ENCODE data around the gene ARID1A.

Gene ARID1A

DNA sequence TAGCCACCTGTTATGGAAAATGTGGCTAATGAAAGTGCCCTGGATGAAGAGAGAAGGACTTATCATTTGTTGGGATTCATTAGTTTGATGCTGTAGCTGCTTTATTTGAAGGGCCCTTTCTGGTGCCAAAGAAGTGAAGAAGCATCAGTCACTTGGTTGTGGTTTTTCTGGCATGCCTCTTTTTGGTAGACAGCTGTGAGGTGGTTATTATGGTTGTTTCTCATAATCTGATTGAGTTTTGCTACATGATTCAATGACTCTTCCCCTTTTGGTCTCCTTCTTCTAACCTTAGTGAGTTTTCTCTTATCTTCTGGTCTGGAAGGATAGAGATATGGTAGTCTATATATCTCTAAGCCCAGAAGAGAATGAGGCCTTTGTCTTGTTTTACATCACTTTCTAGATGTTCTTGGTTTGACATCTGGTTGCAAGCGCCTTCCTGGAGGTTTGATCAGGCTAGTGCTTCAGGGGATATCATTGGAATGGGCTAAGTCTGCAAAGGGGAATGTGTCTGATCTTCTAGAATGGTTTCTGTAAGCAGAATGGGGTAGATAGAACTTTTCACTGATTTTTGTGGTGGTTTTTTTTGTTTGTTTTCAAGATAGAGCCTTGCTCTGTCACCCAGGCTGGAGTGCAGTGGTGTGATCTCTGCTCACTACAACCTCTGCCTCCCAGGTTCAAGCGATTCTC lies 26.0 kb downstream of the ARID1A start:
- H3K4me1 ChIP-seq (ENCODE audit: control insufficient read depth in 1 of 2, insufficient read depth in 2 of 2, low read length in 2 of 2) = peaks cover 10 to 27% of the 10 kb centered on the region in 2 experiments
- H3K27ac ChIP-seq (ENCODE audit: low read depth, low read length) = no peak overlapping the region
- H3K4me2 ChIP-seq (ENCODE audit: low read length) = no peak overlapping the region
- no peak overlapping the region for H3K18ac ChIP-seq (ENCODE audit: low read length)
- peaks cover 5 to 6% of the 10 kb centered on the region in 2 experiments for H3K36me3 ChIP-seq (ENCODE audit: control insufficient read depth in 1 of 2, insufficient read depth in 2 of 2, low read length in 2 of 2)
- no CpG with 5 or more reads among the region's 2 CpGs for WGBS (ENCODE audit: extremely low coverage, insufficient coverage, insufficient read length)
- no peaks in the 10 kb centered on the region for H3K79me1 ChIP-seq (ENCODE audit: low read length)
- DNase-seq = no peak
- H2BK5ac ChIP-seq (ENCODE audit: low read depth, low read length, poor library complexity) = no peak overlapping the region
- H2BK120ac ChIP-seq (ENCODE audit: insufficient read depth, low read length, poor library complexity) = no peak overlapping the region
- H3K9ac ChIP-seq (ENCODE audit: low read length) = no peak overlapping the region
- H4K12ac ChIP-seq (ENCODE audit: low read depth, low read length) = no peak overlapping the region
- H3K4ac ChIP-seq (ENCODE audit: low read depth, low read length) = peak overlapping the region; percentile 64
- peaks cover 22% of the 10 kb centered on the region for H3K79me2 ChIP-seq (ENCODE audit: control insufficient read depth, insufficient read depth, low read length, poor library complexity)
- no peak overlapping the region for H2BK12ac ChIP-seq (ENCODE audit: low read length)
- H3K27me3 ChIP-seq (ENCODE audit: insufficient read depth, low read length) = no peaks in the 10 kb centered on the region
- no peak overlapping the region for H3K14ac ChIP-seq (ENCODE audit: low read length)
- H4K91ac ChIP-seq (ENCODE audit: low read depth, low read length) = no peak overlapping the region
- H2AFZ ChIP-seq (ENCODE audit: insufficient read depth, low read length, poor library complexity) = no peak overlapping the region
- H2AK5ac ChIP-seq (ENCODE audit: low read length) = no peak overlapping the region
- no peak overlapping the region for H4K8ac ChIP-seq (ENCODE audit: low read depth, low read length)
- no peak overlapping the region for H3K4me3 ChIP-seq (ENCODE audit: low read depth, low read length)
- H3K23ac ChIP-seq (ENCODE audit: low read length) = no peak overlapping the region
- no peaks in the 10 kb centered on the region for H3K9me3 ChIP-seq (ENCODE audit: insufficient read depth, low read depth, low read length)

DNA sequence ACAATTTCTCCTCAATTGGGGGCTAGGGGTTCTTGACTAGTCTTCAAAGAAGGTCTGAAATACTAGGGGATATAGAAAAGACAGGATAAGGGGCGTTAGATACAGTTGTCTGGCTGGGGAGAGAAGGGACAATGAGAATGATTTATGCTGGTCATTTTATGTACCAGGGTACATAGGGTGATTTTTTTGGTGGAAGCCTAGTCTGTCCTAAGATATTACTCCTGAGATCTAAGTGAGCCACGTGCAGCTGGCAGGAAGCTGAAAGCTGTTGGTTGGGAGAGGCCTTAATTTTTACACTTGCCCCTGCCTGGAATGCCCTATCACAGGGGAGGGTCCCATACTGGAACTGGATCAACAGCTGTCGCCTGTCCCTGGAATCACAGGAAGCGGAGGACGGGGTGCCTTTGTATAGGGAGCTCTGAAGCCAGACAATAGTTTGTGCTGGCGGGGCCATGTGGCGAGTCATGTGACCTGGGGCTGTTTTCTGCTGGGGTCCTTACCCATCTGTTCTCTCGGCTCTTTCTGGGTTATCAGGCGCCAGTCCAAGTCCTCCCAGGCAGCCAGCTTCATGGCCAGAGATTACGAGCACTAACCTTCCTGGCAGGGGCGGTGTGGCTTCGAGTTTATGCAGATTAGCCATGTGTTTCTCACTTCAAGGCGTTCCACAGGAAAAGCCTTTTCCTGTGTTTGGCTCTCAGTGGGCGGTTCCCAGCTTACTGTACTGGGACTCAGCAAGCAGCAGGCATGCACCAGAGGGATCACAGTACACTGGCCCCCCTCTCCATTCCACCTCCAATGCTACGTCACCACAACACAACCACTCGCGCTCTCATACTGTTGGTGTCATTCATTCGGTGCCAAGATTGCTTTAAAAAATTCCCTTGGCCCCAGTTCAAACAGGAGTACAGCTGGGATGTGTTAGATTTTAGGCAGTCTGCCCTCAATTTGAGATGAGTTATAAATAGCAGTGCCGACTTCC lies 27.5 kb downstream of the ARID1A start:
- WGBS (ENCODE audit: extremely low coverage, insufficient coverage, insufficient read length) = no CpG with 5 or more reads among the region's 19 CpGs
- Histone ChIP-seq H4K12ac (ENCODE audit: low read depth, low read length) (no peak overlapping the region), H3K9me3 (ENCODE audit: insufficient read depth, low read depth, low read length) (no peaks in the 10 kb centered on the region), H3K4ac (ENCODE audit: low read depth, low read length) (peak overlapping the region; percentile 31), H3K23ac (ENCODE audit: low read length) (no peak overlapping the region), H3K4me2 (ENCODE audit: low read length) (peak overlapping the region; percentile 48), H2BK5ac (ENCODE audit: low read depth, low read length, poor library complexity) (no peak overlapping the region), H3K9ac (ENCODE audit: low read length) (no peak overlapping the region), H2BK12ac (ENCODE audit: low read length) (no peak overlapping the region), H3K14ac (ENCODE audit: low read length) (no peak overlapping the region), H3K79me2 (ENCODE audit: control insufficient read depth, insufficient read depth, low read length, poor library complexity) (peaks cover 18% of the 10 kb centered on the region), H3K4me1 (ENCODE audit: control insufficient read depth in 1 of 2, insufficient read depth in 2 of 2, low read length in 2 of 2) (peaks cover 10 to 31% of the 10 kb centered on the region in 2 experiments), H3K27me3 (ENCODE audit: insufficient read depth, low read length) (no peaks in the 10 kb centered on the region), H4K91ac (ENCODE audit: low read depth, low read length) (no peak overlapping the region), H3K27ac (ENCODE audit: low read depth, low read length) (peak overlapping the region; percentile 1), H2AFZ (ENCODE audit: insufficient read depth, low read length, poor library complexity) (no peak overlapping the region), H2AK5ac (ENCODE audit: low read length) (no peak overlapping the region), H2BK120ac (ENCODE audit: insufficient read depth, low read length, poor library complexity) (no peak overlapping the region), H3K18ac (ENCODE audit: low read length) (no peak overlapping the region), H3K4me3 (ENCODE audit: low read depth, low read length) (no peak overlapping the region), H3K36me3 (ENCODE audit: control insufficient read depth in 1 of 2, insufficient read depth in 2 of 2, low read length in 2 of 2) (peaks cover 1 to 5% of the 10 kb centered on the region in 2 experiments), H3K79me1 (ENCODE audit: low read length) (no peaks in the 10 kb centered on the region), H4K8ac (ENCODE audit: low read depth, low read length) (no peak overlapping the region)
- DNase-seq = peak; percentile 45 to 59

DNA sequence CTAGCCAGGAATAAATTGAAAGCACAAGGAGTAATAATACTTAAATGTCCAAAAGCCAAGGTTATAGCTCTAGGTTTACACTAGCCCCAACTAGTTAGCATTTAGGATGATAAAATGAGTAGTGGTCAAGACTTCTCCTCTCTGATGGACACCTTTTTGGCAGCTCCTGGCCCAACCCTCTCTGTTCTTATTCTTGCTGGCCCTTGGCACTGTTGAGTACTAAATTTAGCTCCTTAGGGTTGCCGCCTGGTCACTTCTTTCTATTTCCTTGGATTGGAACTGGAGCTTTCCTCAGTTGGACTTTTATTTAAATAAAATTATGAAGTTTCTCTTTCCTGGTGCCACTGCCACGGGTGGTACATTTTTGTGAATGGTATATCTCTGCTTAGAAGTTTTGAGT lies 28.3 kb downstream of the ARID1A start:
- Histone ChIP-seq H4K8ac (ENCODE audit: low read depth, low read length) (no peak overlapping the region), H4K12ac (ENCODE audit: low read depth, low read length) (no peak overlapping the region), H3K4ac (ENCODE audit: low read depth, low read length) (peak overlapping the region; percentile 7), H3K27me3 (ENCODE audit: insufficient read depth, low read length) (no peaks in the 10 kb centered on the region), H3K4me3 (ENCODE audit: low read depth, low read length) (no peak overlapping the region), H3K18ac (ENCODE audit: low read length) (no peak overlapping the region), H3K23ac (ENCODE audit: low read length) (no peak overlapping the region), H2AK5ac (ENCODE audit: low read length) (no peak overlapping the region), H3K14ac (ENCODE audit: low read length) (no peak overlapping the region), H3K9me3 (ENCODE audit: insufficient read depth, low read depth, low read length) (no peaks in the 10 kb centered on the region), H3K27ac (ENCODE audit: low read depth, low read length) (no peak overlapping the region), H3K36me3 (ENCODE audit: control insufficient read depth in 1 of 2, insufficient read depth in 2 of 2, low read length in 2 of 2) (peaks cover 1 to 5% of the 10 kb centered on the region in 2 experiments), H2BK12ac (ENCODE audit: low read length) (no peak overlapping the region), H3K4me2 (ENCODE audit: low read length) (no peak overlapping the region), H3K9ac (ENCODE audit: low read length) (no peak overlapping the region), H2BK5ac (ENCODE audit: low read depth, low read length, poor library complexity) (no peak overlapping the region), H2BK120ac (ENCODE audit: insufficient read depth, low read length, poor library complexity) (no peak overlapping the region), H3K4me1 (ENCODE audit: control insufficient read depth in 1 of 2, insufficient read depth in 2 of 2, low read length in 2 of 2) (peaks cover 10 to 31% of the 10 kb centered on the region in 2 experiments), H3K79me1 (ENCODE audit: low read length) (no peaks in the 10 kb centered on the region), H2AFZ (ENCODE audit: insufficient read depth, low read length, poor library complexity) (no peak overlapping the region), H3K79me2 (ENCODE audit: control insufficient read depth, insufficient read depth, low read length, poor library complexity) (peaks cover 18% of the 10 kb centered on the region), H4K91ac (ENCODE audit: low read depth, low read length) (no peak overlapping the region)
- no peak for DNase-seq
- no CpG with 5 or more reads among the region's 2 CpGs for WGBS (ENCODE audit: extremely low coverage, insufficient coverage, insufficient read length)

DNA sequence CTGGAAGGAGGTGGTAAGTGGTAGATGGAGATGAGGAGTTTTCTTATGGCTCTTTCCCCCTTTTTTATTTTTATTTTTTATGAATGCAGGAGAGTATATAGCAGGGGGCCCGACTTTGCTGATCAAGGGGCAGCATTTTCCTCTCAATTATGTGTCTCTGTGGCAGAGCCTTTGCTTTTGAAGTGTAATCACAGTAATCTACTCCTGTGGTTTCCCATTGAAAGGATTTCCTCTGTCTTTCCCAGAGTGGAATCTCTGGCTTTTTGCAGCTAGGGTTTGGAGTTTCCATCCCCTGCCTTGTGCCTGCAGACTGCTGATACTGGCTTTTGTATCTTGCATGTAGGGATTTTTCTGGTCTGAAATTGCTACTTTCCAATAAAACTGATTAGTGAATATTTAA lies 29.1 kb downstream of the ARID1A start:
- H4K12ac ChIP-seq (ENCODE audit: low read depth, low read length) = no peak overlapping the region
- H3K79me1 ChIP-seq (ENCODE audit: low read length) = no peaks in the 10 kb centered on the region
- H2BK120ac ChIP-seq (ENCODE audit: insufficient read depth, low read length, poor library complexity) = no peak overlapping the region
- H3K18ac ChIP-seq (ENCODE audit: low read length) = no peak overlapping the region
- no peak overlapping the region for H2AFZ ChIP-seq (ENCODE audit: insufficient read depth, low read length, poor library complexity)
- H2BK5ac ChIP-seq (ENCODE audit: low read depth, low read length, poor library complexity) = no peak overlapping the region
- H3K4me3 ChIP-seq (ENCODE audit: low read depth, low read length) = no peak overlapping the region
- H3K79me2 ChIP-seq (ENCODE audit: control insufficient read depth, insufficient read depth, low read length, poor library complexity) = peaks cover 18% of the 10 kb centered on the region
- H2BK12ac ChIP-seq (ENCODE audit: low read length) = no peak overlapping the region
- H3K27ac ChIP-seq (ENCODE audit: low read depth, low read length) = no peak overlapping the region
- peak overlapping the region; percentile 7 for H3K4ac ChIP-seq (ENCODE audit: low read depth, low read length)
- peaks cover 10 to 34% of the 10 kb centered on the region in 2 experiments for H3K4me1 ChIP-seq (ENCODE audit: control insufficient read depth in 1 of 2, insufficient read depth in 2 of 2, low read length in 2 of 2)
- DNase-seq = no peak
- no peaks in the 10 kb centered on the region for H3K27me3 ChIP-seq (ENCODE audit: insufficient read depth, low read length)
- no peak overlapping the region for H3K9ac ChIP-seq (ENCODE audit: low read length)
- H3K4me2 ChIP-seq (ENCODE audit: low read length) = no peak overlapping the region
- no peak overlapping the region for H4K8ac ChIP-seq (ENCODE audit: low read depth, low read length)
- H3K36me3 ChIP-seq (ENCODE audit: control insufficient read depth in 1 of 2, insufficient read depth in 2 of 2, low read length in 2 of 2) = peaks cover 5 to 9% of the 10 kb centered on the region in 2 experiments
- WGBS (ENCODE audit: extremely low coverage, insufficient coverage, insufficient read length) = no CpG with 5 or more reads among the region's 1 CpG
- H3K14ac ChIP-seq (ENCODE audit: low read length) = no peak overlapping the region
- no peak overlapping the region for H4K91ac ChIP-seq (ENCODE audit: low read depth, low read length)
- H3K23ac ChIP-seq (ENCODE audit: low read length) = no peak overlapping the region
- H2AK5ac ChIP-seq (ENCODE audit: low read length) = no peak overlapping the region
- no peaks in the 10 kb centered on the region for H3K9me3 ChIP-seq (ENCODE audit: insufficient read depth, low read depth, low read length)

All from trophoblast cell (in vitro differentiated cells and primary cell).